OCI-LY7 (cell line): ENCODE data around the gene ZXDC. TPM values are rescaled to one million over a fixed set of nuclear protein-coding genes. Genes with fewer than 3 reads are reported as not detected.

Source experiments
- BruUV-seq: library from RNA; stranded (reverse); fragments of 400-500 nt; replicated peaks from 2 replicates; lab custom pipeline; 2021; lab: Mats Ljungman, UMichigan
- CTCF ChIA-PET: fragments of 300-600 bp; sonication (Branson Sonifier 250); formaldehyde crosslinking; loops from one replicate; lab custom pipeline; 2022; ENCODE audit warnings: antibody characterized with exemption; ENCODE audit not compliant: unreplicated experiment; lab: Charles Lee
- POLR2A ChIA-PET: fragments of 300-600 bp; sonication (Branson Sonifier 250); formaldehyde crosslinking; loops from one replicate; lab custom pipeline; 2022; ENCODE audit warnings: antibody characterized with exemption; lab: Charles Lee
- DNase-seq: peaks from one replicate; pipeline ENCODE4 v3.0.0-alpha.2; 2015; ENCODE audit warnings: low spot score
- H2AFZ ChIP-seq: fragments of 200-600 bp; sonication (generic), shearing (Covaris generic); 2 replicates; pipeline ENCODE4 v1.6.1; 2014; ENCODE audit warnings: mild to moderate bottlenecking, antibody characterized with exemption, low read length, moderate library complexity
- H3K27ac ChIP-seq: fragments of 200-600 bp; sonication (generic); 2 replicates; pipeline ENCODE4 v1.5.1; 2014; ENCODE audit warnings: mixed run types, low read depth, mild to moderate bottlenecking, moderate library complexity, low read length, inconsistent platforms; ENCODE audit not compliant: poor library complexity, severe bottlenecking
- H3K36me3 ChIP-seq: fragments of 200-600 bp; sonication (generic); 2 replicates; pipeline ENCODE4 v1.6.1; 2014; ENCODE audit warnings: mild to moderate bottlenecking, antibody characterized with exemption, low read length, moderate library complexity, mixed read lengths; ENCODE audit not compliant: insufficient read depth
- H3K4me1 ChIP-seq: fragments of 200-600 bp; sonication (generic); 2 replicates; pipeline ENCODE4 v1.5.1; 2014; ENCODE audit warnings: mild to moderate bottlenecking, low read length; ENCODE audit not compliant: insufficient read depth, poor library complexity, severe bottlenecking
- H3K4me2 ChIP-seq: fragments of 200-600 bp; sonication (generic); 2 replicates; pipeline ENCODE4 v1.6.1; 2014; ENCODE audit warnings: mild to moderate bottlenecking, low read length
- H3K4me3 ChIP-seq: fragments of 200-600 bp; sonication (generic); 2 replicates; pipeline ENCODE4 v1.5.1; 2014; ENCODE audit warnings: mild to moderate bottlenecking, low read depth, low read length; ENCODE audit not compliant: poor library complexity, severe bottlenecking
- H3K79me2 ChIP-seq: fragments of 200-600 bp; sonication (generic); 2 replicates; pipeline ENCODE4 v1.6.1; 2016; ENCODE audit warnings: low read depth, mild to moderate bottlenecking, low read length, moderate library complexity, mixed read lengths; ENCODE audit not compliant: insufficient read depth
- H3K9me2 ChIP-seq: fragments of 200-600 bp; sonication (generic); 2 replicates; pipeline ENCODE4 v1.6.1; 2016; ENCODE audit warnings: mild to moderate bottlenecking, low read length, mixed read lengths; ENCODE audit not compliant: insufficient read depth
- H3K9me3 ChIP-seq: fragments of 200-600 bp; sonication (generic); 2 replicates; pipeline ENCODE4 v1.6.1; 2014; ENCODE audit warnings: mild to moderate bottlenecking, mixed run types, low read length, mixed read lengths
- H4K20me1 ChIP-seq: fragments of 200-600 bp; sonication (generic); 2 replicates; pipeline ENCODE4 v1.6.1; 2014; ENCODE audit warnings: mild to moderate bottlenecking, antibody characterized with exemption, low read length, moderate library complexity, mixed read lengths; ENCODE audit not compliant: insufficient read depth
- EZH2phosphoT487 ChIP-seq: fragments of 200-600 bp; sonication (generic); IDR thresholded peaks from 2 replicates; pipeline ENCODE4 v1.6.1; 2018; ENCODE audit warnings: low read depth, borderline replicate concordance, mild to moderate bottlenecking, mixed run types, antibody characterized with exemption, low read length, moderate library complexity, mixed read lengths
- intact Hi-C: fragments of 100-400 bp; cut with micrococcal nuclease; formaldehyde crosslinking; loops from one replicate; pipeline ENCODE4 v1.10.0; 2022; ENCODE audit not compliant: unreplicated experiment
- total RNA-seq, 2 experiments: library from RNA; depleted of rRNA in 1 of 2; stranded (reverse); fragments of >200 nt in 1 of 2; shearing (Covaris generic) in 1 of 2; gene quantifications; 2 replicates each; pipeline ENCODE4 v1.2.3, GENCODE V29; 2014 to 2022
- TF ChIP-seq, protein P1 (sequence below): fragments of 200-600 bp; sonication (generic); conservative IDR thresholded peaks from 2 replicates; pipeline ENCODE4 v1.5.1; 2014; ENCODE audit warnings: mild to moderate bottlenecking, antibody characterized with exemption, low read length, moderate library complexity, mixed read lengths

The ZXDC gene
- total RNA-seq, 2 experiments from 2014 or later: 32.2 to 34.9 TPM

DNA sequence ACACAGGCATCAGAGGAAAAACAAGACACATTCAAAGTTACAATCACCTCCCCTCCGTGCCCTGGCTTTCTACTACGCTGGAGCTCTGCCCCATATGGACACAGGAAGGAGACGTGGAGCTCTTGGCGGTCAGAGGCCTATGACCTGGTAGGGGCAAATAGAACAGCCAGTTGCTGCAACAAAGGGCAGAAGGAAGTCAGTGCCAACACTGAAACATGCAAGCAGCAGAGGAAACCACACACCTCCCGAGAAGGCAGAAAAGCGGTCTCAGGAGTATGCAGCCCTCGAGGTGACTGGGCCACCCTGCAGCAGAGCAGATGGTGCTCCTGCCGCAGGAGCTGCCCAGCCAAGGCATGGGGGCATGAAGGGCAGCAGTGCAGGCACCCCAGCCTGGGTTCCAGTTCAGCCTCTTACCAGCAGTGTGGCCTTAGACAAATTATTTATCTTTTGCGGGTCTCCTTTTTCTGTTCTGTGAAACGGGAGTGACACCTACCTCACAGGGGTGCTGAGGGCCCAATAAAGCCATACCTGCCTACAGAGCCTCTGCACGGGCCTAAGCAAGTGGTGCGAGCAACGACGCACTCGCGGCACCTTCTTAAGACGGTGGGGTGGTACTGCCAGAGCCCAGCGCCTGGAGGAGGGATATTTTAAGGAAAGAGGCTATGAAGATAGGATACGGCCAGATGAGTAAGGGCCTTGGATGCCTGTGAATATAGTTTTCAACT is 8.6 kb downstream of the ZXDC start:
- ChIA-PET POLR2A (no interaction called here), CTCF (no interaction called here)
- Histone ChIP-seq H3K9me3 (no peaks in the 10 kb centered on the region), H3K36me3 (peaks cover 97% of the 10 kb centered on the region), H3K4me3 (no peak overlapping the region), H3K4me2 (no peak overlapping the region), H2AFZ (no peak overlapping the region), H4K20me1 (no peaks in the 10 kb centered on the region), H3K27ac (no peak overlapping the region), H3K4me1 (peaks cover 2% of the 10 kb centered on the region), H3K9me2 (no peaks in the 10 kb centered on the region), H3K79me2 (peaks cover 2% of the 10 kb centered on the region; the same call in 1 of the 2 replicates)
- no peak for DNase-seq
- intact Hi-C loops: no loop called here
- no TSS peak for BruUV-seq
- no peak for TF ChIP-seq EZH2phosphoT487
- TF ChIP-seq, protein P1, sequence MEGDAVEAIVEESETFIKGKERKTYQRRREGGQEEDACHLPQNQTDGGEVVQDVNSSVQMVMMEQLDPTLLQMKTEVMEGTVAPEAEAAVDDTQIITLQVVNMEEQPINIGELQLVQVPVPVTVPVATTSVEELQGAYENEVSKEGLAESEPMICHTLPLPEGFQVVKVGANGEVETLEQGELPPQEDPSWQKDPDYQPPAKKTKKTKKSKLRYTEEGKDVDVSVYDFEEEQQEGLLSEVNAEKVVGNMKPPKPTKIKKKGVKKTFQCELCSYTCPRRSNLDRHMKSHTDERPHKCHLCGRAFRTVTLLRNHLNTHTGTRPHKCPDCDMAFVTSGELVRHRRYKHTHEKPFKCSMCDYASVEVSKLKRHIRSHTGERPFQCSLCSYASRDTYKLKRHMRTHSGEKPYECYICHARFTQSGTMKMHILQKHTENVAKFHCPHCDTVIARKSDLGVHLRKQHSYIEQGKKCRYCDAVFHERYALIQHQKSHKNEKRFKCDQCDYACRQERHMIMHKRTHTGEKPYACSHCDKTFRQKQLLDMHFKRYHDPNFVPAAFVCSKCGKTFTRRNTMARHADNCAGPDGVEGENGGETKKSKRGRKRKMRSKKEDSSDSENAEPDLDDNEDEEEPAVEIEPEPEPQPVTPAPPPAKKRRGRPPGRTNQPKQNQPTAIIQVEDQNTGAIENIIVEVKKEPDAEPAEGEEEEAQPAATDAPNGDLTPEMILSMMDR: no peak

GRCh38 chr3:126465928-126466544 is 9.7 kb downstream of the ZXDC start:
- Histone ChIP-seq H3K9me3 (no peaks in the 10 kb centered on the region), H3K4me2 (no peak overlapping the region), H3K27ac (no peak overlapping the region), H3K9me2 (no peaks in the 10 kb centered on the region), H4K20me1 (no peaks in the 10 kb centered on the region), H3K36me3 (peaks cover 97% of the 10 kb centered on the region), H3K79me2 (no peaks in the 10 kb centered on the region; the same call in 1 of the 2 replicates), H3K4me3 (no peak overlapping the region), H2AFZ (no peak overlapping the region), H3K4me1 (no peaks in the 10 kb centered on the region)
- DNase-seq: no peak
- CTCF ChIA-PET: no interaction called here
- intact Hi-C loops: no loop called here
- TF ChIP-seq, protein P1: no peak
- no peak for TF ChIP-seq EZH2phosphoT487
- POLR2A ChIA-PET: no interaction called here
- no TSS peak for BruUV-seq

GRCh38 chr3:126464997-126465396 is 10.7 kb downstream of the ZXDC start:
- no peaks in the 10 kb centered on the region for H3K9me3 ChIP-seq
- no peak overlapping the region for H3K4me2 ChIP-seq
- intact Hi-C loops: no loop called here
- DNase-seq: no peak
- no peaks in the 10 kb centered on the region for H4K20me1 ChIP-seq
- no peaks in the 10 kb centered on the region for H3K4me1 ChIP-seq
- H3K79me2 ChIP-seq: no peaks in the 10 kb centered on the region
- H3K36me3 ChIP-seq: peaks cover 96% of the 10 kb centered on the region
- BruUV-seq: no TSS peak
- H2AFZ ChIP-seq: no peak overlapping the region
- no peak for TF ChIP-seq EZH2phosphoT487
- TF ChIP-seq, protein P1: no peak
- no peak overlapping the region for H3K27ac ChIP-seq
- no peaks in the 10 kb centered on the region for H3K9me2 ChIP-seq
- POLR2A ChIA-PET: no interaction called here
- CTCF ChIA-PET: no interaction called here
- H3K4me3 ChIP-seq: no peak overlapping the region
